GM12891 (cell line): ENCODE measurements around the gene GIGYF1.

Experiments used
- DNase-seq: peaks from one replicate; pipeline ENCODE4 v3.0.0; 2011; ENCODE audit warnings: low spot score; ENCODE audit not compliant: insufficient read length
- FAIRE-seq: peaks from 2 replicates; lab custom pipeline; 2011; peaks lifted over from hg19 to GRCh38; lab: Jason Lieb, UNC
- PAX5 ChIP-seq: IDR thresholded peaks from 2 replicates; pipeline ENCODE4 v1.6.1; 2011; ENCODE audit warnings: low read length, moderate library complexity, mild to moderate bottlenecking; ENCODE audit not compliant: insufficient read depth, severe bottlenecking
- POLR2A ChIP-seq: IDR thresholded peaks from 2 replicates; pipeline ENCODE4 v1.6.1; 2011; ENCODE audit warnings: low read depth, low read length, control low read depth
- POLR2AphosphoS5 ChIP-seq: IDR thresholded peaks from 2 replicates; pipeline ENCODE4 v1.6.1; 2011; ENCODE audit warnings: low read depth, low read length, control low read depth
- POU2F2 ChIP-seq: IDR thresholded peaks from 2 replicates; pipeline ENCODE4 v1.6.1; 2011; ENCODE audit warnings: low read depth, mild to moderate bottlenecking, control low read depth, low read length, moderate library complexity
- SPI1 ChIP-seq: IDR thresholded peaks from 2 replicates; pipeline ENCODE4 v1.6.1; 2011; ENCODE audit warnings: low read depth, low read length, control low read depth
- TAF1 ChIP-seq: IDR thresholded peaks from 2 replicates; pipeline ENCODE4 v1.6.1; 2011; ENCODE audit warnings: low read depth, low read length, control low read depth

GIGYF1 gene

GRCh38 chr7:100679927-100680575 lies 14.0 kb downstream of the GIGYF1 start:
- no peak for FAIRE-seq
- TF ChIP-seq POLR2AphosphoS5 (no peak; the same call in 1 of the 2 replicates), POLR2A (no peak; the same call in 1 of the 2 replicates), PAX5 (no peak), TAF1 (no peak), POU2F2 (no peak), SPI1 (no peak)
- peak; percentile 20 for DNase-seq

- FAIRE-seq (no peak), DNase-seq (peak; percentile 12)
- TF ChIP-seq POLR2A: no peak
- TF ChIP-seq TAF1: no peak
- TF ChIP-seq POU2F2: no peak
- TF ChIP-seq SPI1: no peak
- no peak for TF ChIP-seq POLR2AphosphoS5
- TF ChIP-seq PAX5: no peak
Observed at GRCh38 chr7:100679129-100679926, 14.7 kb downstream of the GIGYF1 start.

GRCh38 chr7:100678291-100678984 lies 15.6 kb downstream of the GIGYF1 start:
- TF ChIP-seq PAX5 (no peak), POLR2AphosphoS5 (no peak), POLR2A (no peak), SPI1 (no peak), TAF1 (no peak), POU2F2 (no peak)
- peak; percentile 21 for DNase-seq
- no peak for FAIRE-seq

GRCh38 chr7:100677308-100678267 lies 16.5 kb downstream of the GIGYF1 start:
- TF ChIP-seq POLR2AphosphoS5 (no peak), POLR2A (no peak), SPI1 (no peak), PAX5 (no peak)
- no peak for DNase-seq
- FAIRE-seq: no peak

- DNase-seq: no peak
- peak; percentile 54 for FAIRE-seq
Observed at GRCh38 chr7:100676501-100677306, 17.3 kb downstream of the GIGYF1 start.

GRCh38 chr7:100675581-100676350 lies 18.3 kb downstream of the GIGYF1 start:
- DNase-seq: peak; percentile 80
- FAIRE-seq: peak; percentile 91
- TF ChIP-seq POU2F2 (no peak), POLR2A (no peak), POLR2AphosphoS5 (no peak), SPI1 (peak; percentile 67), PAX5 (no peak), TAF1 (0 out of 2 replicates have a peak, but pooled peaks have one; percentile 18)

More at GRCh38 chr7:100676501-100677306, 17.3 kb downstream of the GIGYF1 start:
- no peak for TF ChIP-seq SPI1
- TF ChIP-seq PAX5: no peak
- no peak for TF ChIP-seq POU2F2
- TF ChIP-seq POLR2A: no peak
- no peak for TF ChIP-seq TAF1
- TF ChIP-seq POLR2AphosphoS5: no peak

GRCh38 chr7:100675105-100675451 lies 19.0 kb downstream of the GIGYF1 start:
- FAIRE-seq (no peak), DNase-seq (peak; percentile 23)
- TF ChIP-seq PAX5: no peak
- no peak for TF ChIP-seq POLR2AphosphoS5
- TF ChIP-seq POLR2A: no peak
